Brain pericyte (primary cell): Measurements from ENCODE around the gene SPNS1.
A peak's percentile ranks its signal among the peaks of the same experiment; 100 is the strongest.
"Not testable (repeated sequence)": the region's sequence is repeated elsewhere in the genome, so short reads cannot be mapped to it uniquely, and the experiment has no call there.

ENCODE experiments used
- DNase-seq: peaks from one replicate; pipeline ENCODE4 v3.0.0-alpha.2; 2012; ENCODE audit warnings: low read depth, low spot score

Gene SPNS1

GRCh38 chr16:28974437-28975157 lies at the start of gene SPNS1:
SPNS1 (plus strand) TSS chr16:28974778; CDS start chr16:28975152, 374 bp downstream.
- peak; percentile 93 for DNase-seq

GRCh38 chr16:28925386-28926228 lies 49.0 kb upstream of the SPNS1 start:
- peak; percentile 37 for DNase-seq

GRCh38 chr16:28926284-28926683 lies 48.3 kb upstream of the SPNS1 start:
- not testable (repeated sequence) for DNase-seq

GRCh38 chr16:28927815-28928214 lies 46.8 kb upstream of the SPNS1 start:
- DNase-seq = no peak

GRCh38 chr16:28930203-28930602 lies 44.4 kb upstream of the SPNS1 start:
- no peak for DNase-seq

GRCh38 chr16:28930652-28931051 lies 43.9 kb upstream of the SPNS1 start:
- no peak for DNase-seq

GRCh38 chr16:28931801-28932225 lies 42.8 kb upstream of the SPNS1 start, which contains the start of gene CD19:
CD19 (plus strand) TSS chr16:28931971; CDS start chr16:28932001, 30 bp downstream.
- no peak for DNase-seq

- no peak for DNase-seq
These were observed 42.0 kb upstream of the SPNS1 start for GRCh38 chr16:28932339-28933141.

GRCh38 chr16:28933171-28933570 lies 41.4 kb upstream of the SPNS1 start:
- DNase-seq = no peak

GRCh38 chr16:28935346-28935745 lies 39.2 kb upstream of the SPNS1 start:
- DNase-seq = no peak

- DNase-seq = no peak
These were observed 38.4 kb upstream of the SPNS1 start for GRCh38 chr16:28935924-28936783.

- DNase-seq = no peak
These were observed 37.8 kb upstream of the SPNS1 start for GRCh38 chr16:28936784-28937155.

GRCh38 chr16:28937222-28937876 lies 37.2 kb upstream of the SPNS1 start:
- no peak for DNase-seq

- no peak for DNase-seq
These were observed 35.9 kb upstream of the SPNS1 start for GRCh38 chr16:28938721-28939120.

- DNase-seq = not testable (repeated sequence)
These were observed 34.8 kb upstream of the SPNS1 start for GRCh38 chr16:28939825-28940224.

- no peak for DNase-seq
These were observed 31.3 kb upstream of the SPNS1 start for GRCh38 chr16:28943281-28943680.

GRCh38 chr16:28946681-28947080 lies 27.9 kb upstream of the SPNS1 start:
- DNase-seq = no peak

- DNase-seq = peak; percentile 100
These were observed 23.7 kb upstream of the SPNS1 start, which contains the start of gene NFATC2IP for GRCh38 chr16:28950648-28951409. NFATC2IP (plus strand) TSS chr16:28950937; CDS start chr16:28951012, 75 bp downstream.

- DNase-seq = no peak
These were observed 23.1 kb upstream of the SPNS1 start for GRCh38 chr16:28951410-28951943.
